Epithelial cell of proximal tubule (primary cell): ENCODE measurements around the gene MPP7. TPM values are rescaled to one million over a fixed set of nuclear protein-coding genes. Genes with fewer than 3 reads are reported as not detected.

Experiments used
- DNase-seq: peaks from one replicate; pipeline ENCODE4 v3.0.0-alpha.2; 2011; ENCODE audit warnings: low read depth
- H3K4me3 ChIP-seq: 2 replicates; pipeline ENCODE4 v1.5.1; 2011; ENCODE audit warnings: low read depth, mild to moderate bottlenecking, low read length
- CTCF ChIP-seq: conservative IDR thresholded peaks from 2 replicates; pipeline ENCODE4 v1.5.1; 2012; ENCODE audit warnings: low read depth, mild to moderate bottlenecking, low read length
- total RNA-seq: library from RNA; depleted of rRNA; stranded (reverse); fragments of >200 nt; gene quantifications from 2 replicates; pipeline ENCODE4 v1.2.3, GENCODE V29; 2015

Gene MPP7
- total RNA-seq, 1 donor from 2014 or later, result 3.1 TPM

GRCh38 chr10:28283251-28283650 lies 19.6 kb downstream of the MPP7 start:
- TF ChIP-seq CTCF, result no peak
- H3K4me3 ChIP-seq, result no peak overlapping the region
- no peak for DNase-seq

- TF ChIP-seq CTCF, result no peak
- DNase-seq, result no peak
- H3K4me3 ChIP-seq, result no peak overlapping the region
Measured at GRCh38 chr10:28282336-28282735, 20.5 kb downstream of the MPP7 start.

- TF ChIP-seq CTCF, result no peak
- no peak for DNase-seq
- no peak overlapping the region for H3K4me3 ChIP-seq
Measured at GRCh38 chr10:28281726-28282315, 21.0 kb downstream of the MPP7 start.

GRCh38 chr10:28280652-28281051 lies 22.2 kb downstream of the MPP7 start:
- no peak for DNase-seq
- H3K4me3 ChIP-seq, result no peak overlapping the region
- TF ChIP-seq CTCF, result no peak

- TF ChIP-seq CTCF, result no peak
- DNase-seq, result no peak
- no peak overlapping the region for H3K4me3 ChIP-seq
Measured at GRCh38 chr10:28279878-28280277, 23.0 kb downstream of the MPP7 start.

- no peak for TF ChIP-seq CTCF
- no peak for DNase-seq
Measured at GRCh38 chr10:28278842-28279241, 24.0 kb downstream of the MPP7 start.

GRCh38 chr10:28276384-28276783 lies 26.5 kb downstream of the MPP7 start:
- no peak overlapping the region for H3K4me3 ChIP-seq
- DNase-seq, result no peak
- no peak for TF ChIP-seq CTCF

More at GRCh38 chr10:28278842-28279241, 24.0 kb downstream of the MPP7 start:
- H3K4me3 ChIP-seq, result no peak overlapping the region
